ENCODE results near the gene PRR19.

GRCh38 chr19:42275517-42275916 is 26.4 kb upstream of the PRR19 start:
- TF ChIP-seq EP300 (IDR thresholded peaks at IDR 0.05) (no peak), CTCF (IDR thresholded peaks at IDR 0.05) (no peak)
